Bronchial epithelial cell (primary cell): Measurements from ENCODE around the gene PPP4R2. TPM values are rescaled to one million over a fixed set of nuclear protein-coding genes. Genes with fewer than 3 reads are reported as not detected.

Experiments
- DNase-seq: peaks from one replicate; pipeline ENCODE4 v3.0.0-alpha.2; 2010; ENCODE audit warnings: low read depth
- FAIRE-seq: peaks from 2 replicates; lab custom pipeline; 2011; peaks lifted over from hg19 to GRCh38; lab: Jason Lieb, UNC
- H3K27me3 ChIP-seq: 2 replicates; pipeline ENCODE4 v1.5.1; 2011; ENCODE audit warnings: low read length; ENCODE audit not compliant: control insufficient read depth, insufficient read depth
- H3K36me3 ChIP-seq: 2 replicates; pipeline ENCODE4 v1.5.1; 2011; ENCODE audit warnings: low read length; ENCODE audit not compliant: control insufficient read depth, insufficient read depth
- H3K4me3 ChIP-seq: 2 replicates; pipeline ENCODE4 v1.5.1; 2011; ENCODE audit warnings: mild to moderate bottlenecking, low read depth, low read length, control low read depth
- total RNA-seq: library from RNA; depleted of rRNA; stranded (reverse); fragments of >200 nt; gene quantifications from 2 replicates; pipeline ENCODE4 v1.2.1, GENCODE V29; 2014
- TF ChIP-seq, protein P1 (sequence below): IDR thresholded peaks from 2 replicates; pipeline ENCODE4 v1.5.1; 2011; ENCODE audit warnings: mild to moderate bottlenecking, moderate library complexity, low read length, control low read depth, inconsistent platforms; ENCODE audit not compliant: insufficient read depth, severe bottlenecking

Gene PPP4R2
- total RNA-seq, 1 donor from 2014 or later: 82.1 TPM

GRCh38 chr3:72982609-72983366, 13.8 kb upstream of the PPP4R2 start:
- no peak for DNase-seq
- Histone ChIP-seq H3K27me3 (no peaks in the 10 kb centered on the region), H3K36me3 (no peaks in the 10 kb centered on the region), H3K4me3 (no peak overlapping the region)
- TF ChIP-seq, protein P1, sequence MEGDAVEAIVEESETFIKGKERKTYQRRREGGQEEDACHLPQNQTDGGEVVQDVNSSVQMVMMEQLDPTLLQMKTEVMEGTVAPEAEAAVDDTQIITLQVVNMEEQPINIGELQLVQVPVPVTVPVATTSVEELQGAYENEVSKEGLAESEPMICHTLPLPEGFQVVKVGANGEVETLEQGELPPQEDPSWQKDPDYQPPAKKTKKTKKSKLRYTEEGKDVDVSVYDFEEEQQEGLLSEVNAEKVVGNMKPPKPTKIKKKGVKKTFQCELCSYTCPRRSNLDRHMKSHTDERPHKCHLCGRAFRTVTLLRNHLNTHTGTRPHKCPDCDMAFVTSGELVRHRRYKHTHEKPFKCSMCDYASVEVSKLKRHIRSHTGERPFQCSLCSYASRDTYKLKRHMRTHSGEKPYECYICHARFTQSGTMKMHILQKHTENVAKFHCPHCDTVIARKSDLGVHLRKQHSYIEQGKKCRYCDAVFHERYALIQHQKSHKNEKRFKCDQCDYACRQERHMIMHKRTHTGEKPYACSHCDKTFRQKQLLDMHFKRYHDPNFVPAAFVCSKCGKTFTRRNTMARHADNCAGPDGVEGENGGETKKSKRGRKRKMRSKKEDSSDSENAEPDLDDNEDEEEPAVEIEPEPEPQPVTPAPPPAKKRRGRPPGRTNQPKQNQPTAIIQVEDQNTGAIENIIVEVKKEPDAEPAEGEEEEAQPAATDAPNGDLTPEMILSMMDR: no peak
- no peak for FAIRE-seq

DNA sequence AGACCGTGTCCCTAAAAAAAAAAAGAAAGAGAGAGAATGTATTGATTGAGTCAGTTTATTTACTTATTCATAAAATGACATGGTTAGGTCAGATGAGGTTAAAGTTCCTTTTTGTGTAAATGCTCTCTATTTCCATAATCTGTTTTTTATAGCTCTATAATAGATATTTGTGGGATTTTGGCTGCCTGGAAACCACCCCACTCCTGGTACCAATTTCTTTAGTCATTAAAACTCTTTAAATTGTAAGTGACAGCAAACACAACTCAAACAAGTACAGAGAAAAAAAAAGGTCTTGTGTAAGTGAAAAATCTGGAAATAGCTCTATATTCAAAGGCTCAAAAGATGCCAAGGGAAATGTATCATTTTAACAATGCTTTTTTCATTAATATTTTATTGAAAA, 11.0 kb upstream of the PPP4R2 start:
- DNase-seq (no peak), FAIRE-seq (no peak)
- Histone ChIP-seq H3K27me3 (no peaks in the 10 kb centered on the region), H3K4me3 (no peak overlapping the region), H3K36me3 (no peaks in the 10 kb centered on the region)
- TF ChIP-seq, protein P1: no peak

DNA sequence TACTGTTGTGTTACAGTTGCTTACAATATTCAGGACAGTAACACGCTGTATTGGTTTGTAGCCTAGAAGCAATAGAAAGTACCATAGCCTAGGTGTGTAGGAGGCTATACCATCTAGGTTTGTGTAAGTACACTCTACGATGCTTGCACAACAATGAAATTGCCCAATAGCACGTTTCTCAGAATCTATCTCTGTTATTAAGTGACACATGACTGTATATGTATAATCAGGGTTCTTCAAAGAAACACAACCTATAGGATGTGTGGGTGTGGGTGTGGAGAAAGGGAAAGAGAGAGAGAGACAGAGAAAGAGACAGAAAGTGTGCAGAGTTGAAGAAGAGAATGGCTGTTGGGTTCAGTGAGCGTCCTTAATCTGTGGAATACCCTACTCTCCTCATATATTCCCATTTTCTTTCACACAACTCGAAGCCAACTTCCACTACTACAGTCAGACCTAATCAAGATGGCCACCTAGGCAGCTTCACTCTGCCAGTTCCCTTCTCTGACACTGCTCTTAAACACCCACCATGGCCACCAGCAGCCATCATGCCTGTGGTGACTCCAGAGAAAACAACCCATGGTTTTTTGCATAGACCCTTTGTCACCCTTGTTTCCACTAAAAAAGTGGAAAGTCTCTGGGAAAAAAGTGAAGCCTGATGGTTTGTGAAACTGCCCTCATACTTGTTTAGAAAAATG, 5.8 kb upstream of the PPP4R2 start:
- FAIRE-seq (no peak), DNase-seq (no peak)
- H3K4me3 ChIP-seq: no peak overlapping the region
- no peaks in the 10 kb centered on the region for H3K36me3 ChIP-seq
- no peaks in the 10 kb centered on the region for H3K27me3 ChIP-seq
- TF ChIP-seq, protein P1: no peak

- Histone ChIP-seq H3K27me3 (no peaks in the 10 kb centered on the region), H3K36me3 (no peaks in the 10 kb centered on the region), H3K4me3 (no peak overlapping the region)
- FAIRE-seq (no peak), DNase-seq (no peak)
- TF ChIP-seq, protein P1: no peak
Observed at GRCh38 chr3:72991522-72991921, 5.1 kb upstream of the PPP4R2 start.

DNA sequence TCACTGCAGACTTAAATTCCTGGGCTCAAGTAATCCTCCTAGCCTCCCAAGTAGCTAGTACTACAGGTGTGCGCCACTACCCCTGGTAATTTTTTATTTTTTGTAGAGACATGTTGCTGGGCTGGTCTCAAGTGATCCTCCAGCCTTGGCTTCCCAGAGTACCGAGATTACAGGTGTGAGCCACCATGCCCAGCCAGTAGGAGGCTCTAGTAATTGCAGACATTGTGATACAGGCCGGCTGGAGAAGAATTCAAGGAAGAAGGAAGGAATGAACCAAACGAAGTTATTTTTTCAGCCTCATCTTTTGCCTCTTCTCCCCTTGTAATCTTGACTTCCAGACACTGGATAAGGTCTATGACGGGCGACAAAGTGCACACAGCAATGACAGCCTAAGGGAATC, 3.2 kb upstream of the PPP4R2 start:
- Histone ChIP-seq H3K27me3 (no peaks in the 10 kb centered on the region), H3K36me3 (no peaks in the 10 kb centered on the region), H3K4me3 (no peak overlapping the region)
- no peak for DNase-seq
- TF ChIP-seq, protein P1: no peak
- no peak for FAIRE-seq
